ENCODE results near the gene OTUD4.

DNA sequence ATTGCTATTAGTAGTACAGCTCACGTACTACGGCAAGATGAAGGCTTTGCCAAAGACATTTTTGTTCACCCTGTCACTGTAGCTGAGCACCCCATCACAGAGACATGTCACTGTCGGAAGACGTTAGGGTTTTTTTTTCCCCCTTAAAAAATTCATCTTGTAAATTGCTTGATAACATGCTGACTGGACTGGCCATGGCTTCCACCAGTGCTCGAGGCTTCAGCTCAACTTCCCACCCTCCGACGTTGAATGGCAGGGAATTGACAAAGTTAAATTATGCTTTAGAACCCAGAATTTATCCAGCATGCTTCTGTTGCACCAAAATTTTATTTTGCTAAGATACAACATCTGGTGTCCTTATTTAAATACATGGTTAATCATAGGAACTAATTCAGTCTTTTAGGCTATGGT lies 707 bp upstream of the OTUD4 start:
- no peak for TF ChIP-seq RBAK (tag by site-specific recombination; IDR thresholded peaks at IDR 0.05)
- 0 out of 2 replicates have a peak, but pooled peaks have one; percentile 5 for TF ChIP-seq KLF16 (tag by site-specific recombination; IDR thresholded peaks at IDR 0.05)
- no peak for TF ChIP-seq MYNN (tag by site-specific recombination; IDR thresholded peaks at IDR 0.05; ENCODE audit: borderline replicate concordance)
- TF ChIP-seq, protein P1, sequence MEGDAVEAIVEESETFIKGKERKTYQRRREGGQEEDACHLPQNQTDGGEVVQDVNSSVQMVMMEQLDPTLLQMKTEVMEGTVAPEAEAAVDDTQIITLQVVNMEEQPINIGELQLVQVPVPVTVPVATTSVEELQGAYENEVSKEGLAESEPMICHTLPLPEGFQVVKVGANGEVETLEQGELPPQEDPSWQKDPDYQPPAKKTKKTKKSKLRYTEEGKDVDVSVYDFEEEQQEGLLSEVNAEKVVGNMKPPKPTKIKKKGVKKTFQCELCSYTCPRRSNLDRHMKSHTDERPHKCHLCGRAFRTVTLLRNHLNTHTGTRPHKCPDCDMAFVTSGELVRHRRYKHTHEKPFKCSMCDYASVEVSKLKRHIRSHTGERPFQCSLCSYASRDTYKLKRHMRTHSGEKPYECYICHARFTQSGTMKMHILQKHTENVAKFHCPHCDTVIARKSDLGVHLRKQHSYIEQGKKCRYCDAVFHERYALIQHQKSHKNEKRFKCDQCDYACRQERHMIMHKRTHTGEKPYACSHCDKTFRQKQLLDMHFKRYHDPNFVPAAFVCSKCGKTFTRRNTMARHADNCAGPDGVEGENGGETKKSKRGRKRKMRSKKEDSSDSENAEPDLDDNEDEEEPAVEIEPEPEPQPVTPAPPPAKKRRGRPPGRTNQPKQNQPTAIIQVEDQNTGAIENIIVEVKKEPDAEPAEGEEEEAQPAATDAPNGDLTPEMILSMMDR (tag by site-specific recombination; IDR thresholded peaks at IDR 0.05) = no peak
- TF ChIP-seq KLF10 (tag by site-specific recombination; IDR thresholded peaks at IDR 0.05) = no peak
- TF ChIP-seq ZFP41 (tag by site-specific recombination; IDR thresholded peaks at IDR 0.05; ENCODE audit: borderline replicate concordance) = no peak
- TF ChIP-seq, protein P2, sequence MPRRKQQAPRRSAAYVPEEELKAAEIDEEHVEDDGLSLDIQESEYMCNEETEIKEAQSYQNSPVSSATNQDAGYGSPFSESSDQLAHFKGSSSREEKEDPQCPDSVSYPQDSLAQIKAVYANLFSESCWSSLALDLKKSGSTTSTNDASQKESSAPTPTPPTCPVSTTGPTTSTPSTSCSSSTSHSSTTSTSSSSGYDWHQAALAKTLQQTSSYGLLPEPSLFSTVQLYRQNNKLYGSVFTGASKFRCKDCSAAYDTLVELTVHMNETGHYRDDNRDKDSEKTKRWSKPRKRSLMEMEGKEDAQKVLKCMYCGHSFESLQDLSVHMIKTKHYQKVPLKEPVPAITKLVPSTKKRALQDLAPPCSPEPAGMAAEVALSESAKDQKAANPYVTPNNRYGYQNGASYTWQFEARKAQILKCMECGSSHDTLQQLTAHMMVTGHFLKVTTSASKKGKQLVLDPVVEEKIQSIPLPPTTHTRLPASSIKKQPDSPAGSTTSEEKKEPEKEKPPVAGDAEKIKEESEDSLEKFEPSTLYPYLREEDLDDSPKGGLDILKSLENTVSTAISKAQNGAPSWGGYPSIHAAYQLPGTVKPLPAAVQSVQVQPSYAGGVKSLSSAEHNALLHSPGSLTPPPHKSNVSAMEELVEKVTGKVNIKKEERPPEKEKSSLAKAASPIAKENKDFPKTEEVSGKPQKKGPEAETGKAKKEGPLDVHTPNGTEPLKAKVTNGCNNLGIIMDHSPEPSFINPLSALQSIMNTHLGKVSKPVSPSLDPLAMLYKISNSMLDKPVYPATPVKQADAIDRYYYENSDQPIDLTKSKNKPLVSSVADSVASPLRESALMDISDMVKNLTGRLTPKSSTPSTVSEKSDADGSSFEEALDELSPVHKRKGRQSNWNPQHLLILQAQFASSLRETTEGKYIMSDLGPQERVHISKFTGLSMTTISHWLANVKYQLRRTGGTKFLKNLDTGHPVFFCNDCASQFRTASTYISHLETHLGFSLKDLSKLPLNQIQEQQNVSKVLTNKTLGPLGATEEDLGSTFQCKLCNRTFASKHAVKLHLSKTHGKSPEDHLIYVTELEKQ (tag by site-specific recombination; IDR thresholded peaks at IDR 0.05; ENCODE audit: borderline replicate concordance) = no peak
- TF ChIP-seq, protein P3, sequence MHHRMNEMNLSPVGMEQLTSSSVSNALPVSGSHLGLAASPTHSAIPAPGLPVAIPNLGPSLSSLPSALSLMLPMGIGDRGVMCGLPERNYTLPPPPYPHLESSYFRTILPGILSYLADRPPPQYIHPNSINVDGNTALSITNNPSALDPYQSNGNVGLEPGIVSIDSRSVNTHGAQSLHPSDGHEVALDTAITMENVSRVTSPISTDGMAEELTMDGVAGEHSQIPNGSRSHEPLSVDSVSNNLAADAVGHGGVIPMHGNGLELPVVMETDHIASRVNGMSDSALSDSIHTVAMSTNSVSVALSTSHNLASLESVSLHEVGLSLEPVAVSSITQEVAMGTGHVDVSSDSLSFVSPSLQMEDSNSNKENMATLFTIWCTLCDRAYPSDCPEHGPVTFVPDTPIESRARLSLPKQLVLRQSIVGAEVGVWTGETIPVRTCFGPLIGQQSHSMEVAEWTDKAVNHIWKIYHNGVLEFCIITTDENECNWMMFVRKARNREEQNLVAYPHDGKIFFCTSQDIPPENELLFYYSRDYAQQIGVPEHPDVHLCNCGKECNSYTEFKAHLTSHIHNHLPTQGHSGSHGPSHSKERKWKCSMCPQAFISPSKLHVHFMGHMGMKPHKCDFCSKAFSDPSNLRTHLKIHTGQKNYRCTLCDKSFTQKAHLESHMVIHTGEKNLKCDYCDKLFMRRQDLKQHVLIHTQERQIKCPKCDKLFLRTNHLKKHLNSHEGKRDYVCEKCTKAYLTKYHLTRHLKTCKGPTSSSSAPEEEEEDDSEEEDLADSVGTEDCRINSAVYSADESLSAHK (tag by site-specific recombination; IDR thresholded peaks at IDR 0.05) = no peak
- TF ChIP-seq ZNF302 (tag by site-specific recombination; IDR thresholded peaks at IDR 0.05; ENCODE audit: low read depth) = no peak
- no peak for TF ChIP-seq ZBTB17 (tag by site-specific recombination; IDR thresholded peaks at IDR 0.05)
- no peak for TF ChIP-seq ZNF423 (tag by site-specific recombination; IDR thresholded peaks at IDR 0.05)
- TF ChIP-seq, protein P4, sequence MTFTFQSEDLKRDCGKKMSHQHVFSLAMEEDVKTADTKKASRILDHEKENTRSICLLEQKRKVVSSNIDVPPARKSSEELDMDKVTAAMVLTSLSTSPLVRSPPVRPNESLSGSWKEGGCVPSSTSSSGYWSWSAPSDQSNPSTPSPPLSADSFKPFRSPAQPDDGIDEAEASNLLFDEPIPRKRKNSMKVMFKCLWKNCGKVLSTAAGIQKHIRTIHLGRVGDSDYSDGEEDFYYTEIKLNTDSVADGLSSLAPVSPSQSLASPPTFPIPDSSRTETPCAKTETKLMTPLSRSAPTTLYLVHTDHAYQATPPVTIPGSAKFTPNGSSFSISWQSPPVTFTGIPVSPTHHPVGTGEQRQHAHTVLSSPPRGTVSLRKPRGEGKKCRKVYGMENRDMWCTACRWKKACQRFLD (tag by site-specific recombination; IDR thresholded peaks at IDR 0.05) = no peak
